Esophagus squamous epithelium (tissue), 4 donors: ENCODE results near the gene ROCK2.

Source experiments
- CTCF ChIP-seq, 6 experiments: fragments of 450-650 bp in 4 of 6; fragments of 200-600 bp in 2 of 6; sonication (generic) in 2 of 6; IDR thresholded peaks; one replicate each; pipeline ENCODE4 v1.5.1; 2016 to 2019; ENCODE audit warnings: antibody characterized with exemption in 6 of 6, mild to moderate bottlenecking in 4 of 6, moderate library complexity in 4 of 6
- POLR2A ChIP-seq, 4 donors: fragments of 450-650 bp; IDR thresholded peaks; one replicate each; pipeline ENCODE4 v1.6.1; 2017; ENCODE audit warnings: antibody characterized with exemption in 4 of 4, mild to moderate bottlenecking in 4 of 4, moderate library complexity in 3 of 4

GRCh38 chr2:11254100-11254536 lies 90.3 kb downstream of the ROCK2 start:
- TF ChIP-seq POLR2A (IDR thresholded peaks at IDR 0.05) = no peak
- TF ChIP-seq CTCF (IDR thresholded peaks at IDR 0.05) = no peak
